Transverse colon (tissue), 3 donors: Measurements from ENCODE around the gene PLAC8L1.

Source experiments
- POLR2A ChIP-seq: fragments of 450-650 bp; IDR thresholded peaks from one replicate; pipeline ENCODE4 v1.6.1; 2016; ENCODE audit warnings: antibody characterized with exemption, mild to moderate bottlenecking, moderate library complexity
- TF ChIP-seq, protein P1 (sequence below), 5 experiments: fragments of 200-600 bp in 3 of 5; fragments of 450-650 bp in 2 of 5; sonication (generic) in 3 of 5; IDR thresholded peaks; 1 replicate in 2 of 5; 2 replicates in 3 of 5; pipeline ENCODE4 v1.5.1; 2016 to 2017; ENCODE audit warnings: antibody characterized with exemption in 5 of 5, inconsistent platforms in 3 of 5, mild to moderate bottlenecking in 2 of 5, moderate library complexity in 1 of 5

DNA sequence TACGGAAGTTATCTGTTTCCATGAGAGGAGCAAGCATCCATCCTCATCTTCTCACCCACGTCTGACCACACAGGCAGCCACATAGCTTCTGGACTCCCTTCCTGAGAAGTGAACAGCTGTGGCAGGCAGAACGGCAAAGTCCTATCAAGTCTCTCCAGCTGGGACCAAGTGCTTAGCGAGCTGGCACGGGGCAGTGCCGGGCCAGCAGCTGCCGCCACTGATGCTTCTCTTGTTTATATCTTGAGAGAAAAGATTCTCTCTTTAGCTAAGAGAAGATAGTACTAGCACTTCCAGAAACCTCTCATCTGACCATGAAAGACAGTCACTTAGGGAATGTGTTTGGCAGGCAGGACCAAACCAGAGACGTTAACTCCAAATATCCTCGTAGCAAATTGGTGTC is 37.2 kb downstream of the PLAC8L1 start:
- TF ChIP-seq, protein P1, sequence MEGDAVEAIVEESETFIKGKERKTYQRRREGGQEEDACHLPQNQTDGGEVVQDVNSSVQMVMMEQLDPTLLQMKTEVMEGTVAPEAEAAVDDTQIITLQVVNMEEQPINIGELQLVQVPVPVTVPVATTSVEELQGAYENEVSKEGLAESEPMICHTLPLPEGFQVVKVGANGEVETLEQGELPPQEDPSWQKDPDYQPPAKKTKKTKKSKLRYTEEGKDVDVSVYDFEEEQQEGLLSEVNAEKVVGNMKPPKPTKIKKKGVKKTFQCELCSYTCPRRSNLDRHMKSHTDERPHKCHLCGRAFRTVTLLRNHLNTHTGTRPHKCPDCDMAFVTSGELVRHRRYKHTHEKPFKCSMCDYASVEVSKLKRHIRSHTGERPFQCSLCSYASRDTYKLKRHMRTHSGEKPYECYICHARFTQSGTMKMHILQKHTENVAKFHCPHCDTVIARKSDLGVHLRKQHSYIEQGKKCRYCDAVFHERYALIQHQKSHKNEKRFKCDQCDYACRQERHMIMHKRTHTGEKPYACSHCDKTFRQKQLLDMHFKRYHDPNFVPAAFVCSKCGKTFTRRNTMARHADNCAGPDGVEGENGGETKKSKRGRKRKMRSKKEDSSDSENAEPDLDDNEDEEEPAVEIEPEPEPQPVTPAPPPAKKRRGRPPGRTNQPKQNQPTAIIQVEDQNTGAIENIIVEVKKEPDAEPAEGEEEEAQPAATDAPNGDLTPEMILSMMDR (IDR thresholded peaks at IDR 0.05) = no peak
- TF ChIP-seq POLR2A = no peak
